ENCODE measurements around the gene MRPL34.
"Not testable (repeated sequence)": the region's sequence is repeated elsewhere in the genome, so short reads cannot be mapped to it uniquely, and the experiment has no call there.

MRPL34 gene

GRCh38 chr19:17305517-17306284, at the start of gene MRPL34:
Gene MRPL34 (plus strand): TSS chr19:17305872. CDS start chr19:17305893, 21 bp downstream.
- peak; percentile 78 to 93 for DNase-seq (ENCODE audit: low read depth in 1 of 2, low spot score in 1 of 2)

- no peak for DNase-seq (ENCODE audit: low read depth in 1 of 2, low spot score in 1 of 2)
Observed at GRCh38 chr19:17256130-17256529, 49.5 kb upstream of the MRPL34 start.

- DNase-seq (ENCODE audit: low read depth in 1 of 2, low spot score in 1 of 2), result no peak
Observed at GRCh38 chr19:17259118-17259780, 46.4 kb upstream of the MRPL34 start.

- no peak for DNase-seq (ENCODE audit: low read depth in 1 of 2, low spot score in 1 of 2)
Observed at GRCh38 chr19:17259934-17260333, 45.7 kb upstream of the MRPL34 start.

GRCh38 chr19:17260842-17261325, 44.8 kb upstream of the MRPL34 start:
- peak; percentile 87 to 91 for DNase-seq (ENCODE audit: low read depth in 1 of 2, low spot score in 1 of 2)

- no peak for DNase-seq (ENCODE audit: low read depth in 1 of 2, low spot score in 1 of 2)
Observed at GRCh38 chr19:17262557-17262956, 43.1 kb upstream of the MRPL34 start.

- no peak for DNase-seq (ENCODE audit: low read depth in 1 of 2, low spot score in 1 of 2)
Observed at GRCh38 chr19:17263712-17264640, 41.7 kb upstream of the MRPL34 start.

GRCh38 chr19:17264641-17264979, 41.1 kb upstream of the MRPL34 start, which contains the start of gene USHBP1:
Gene USHBP1 (minus strand): TSS chr19:17264745. CDS start chr19:17264299, 446 bp downstream.
- no peak for DNase-seq (ENCODE audit: low read depth in 1 of 2, low spot score in 1 of 2)

- DNase-seq (ENCODE audit: low read depth in 1 of 2, low spot score in 1 of 2), result no peak
Observed at GRCh38 chr19:17266026-17266425, 39.6 kb upstream of the MRPL34 start.

- DNase-seq (ENCODE audit: low read depth in 1 of 2, low spot score in 1 of 2), result no peak
Observed at GRCh38 chr19:17266589-17266974, 39.1 kb upstream of the MRPL34 start.

- peak; percentile 78 to 96 for DNase-seq (ENCODE audit: low read depth in 1 of 2, low spot score in 1 of 2)
Observed at GRCh38 chr19:17266975-17267788, 38.5 kb upstream of the MRPL34 start, which contains the start of gene BABAM1. Gene BABAM1 (plus strand): TSS chr19:17267443. CDS start chr19:17268807, 1,364 bp downstream.

- DNase-seq (ENCODE audit: low read depth in 1 of 2, low spot score in 1 of 2), result no peak
Observed at GRCh38 chr19:17268754-17269153, 36.9 kb upstream of the MRPL34 start.

- not testable (repeated sequence) for DNase-seq (ENCODE audit: low read depth in 1 of 2, low spot score in 1 of 2)
Observed at GRCh38 chr19:17274892-17275291, 30.8 kb upstream of the MRPL34 start.

GRCh38 chr19:17275441-17276175, 30.1 kb upstream of the MRPL34 start:
- DNase-seq (ENCODE audit: low read depth in 1 of 2, low spot score in 1 of 2), result no peak

- DNase-seq (ENCODE audit: low read depth in 1 of 2, low spot score in 1 of 2), result no peak
Observed at GRCh38 chr19:17279436-17279835, 26.2 kb upstream of the MRPL34 start.

GRCh38 chr19:17281391-17282304, 24.0 kb upstream of the MRPL34 start, which contains the start of gene ANKLE1:
Gene ANKLE1 (plus strand): TSS chr19:17281901. CDS start chr19:17281921, 20 bp downstream.
- no peak for DNase-seq (ENCODE audit: low read depth in 1 of 2, low spot score in 1 of 2)

GRCh38 chr19:17282488-17283125, 23.1 kb upstream of the MRPL34 start:
- peak; percentile 69 to 70 for DNase-seq (ENCODE audit: low read depth in 1 of 2, low spot score in 1 of 2)

GRCh38 chr19:17283504-17283996, 22.1 kb upstream of the MRPL34 start:
- DNase-seq (ENCODE audit: low read depth in 1 of 2, low spot score in 1 of 2), result no peak

Data from activated CD4-positive, alpha-beta T cell treated with anti-CD3 and anti-CD28 coated beads, Interleukin-2, amount 50 U/mL, for 24 hours (primary cell).